NCI-H2196 treated with DMSO at 0.1 percent for 48 hours (cell line): ENCODE measurements around the gene EFCAB12.
"Not testable (repeated sequence)": the region's sequence is repeated elsewhere in the genome, so short reads cannot be mapped to it uniquely, and the experiment has no call there.

Source experiments
- DNase-seq: peaks from one replicate; lab custom pipeline; 2025; ENCODE audit not compliant: unreplicated experiment; lab: John Stamatoyannopoulos, UW

Gene EFCAB12

DNA sequence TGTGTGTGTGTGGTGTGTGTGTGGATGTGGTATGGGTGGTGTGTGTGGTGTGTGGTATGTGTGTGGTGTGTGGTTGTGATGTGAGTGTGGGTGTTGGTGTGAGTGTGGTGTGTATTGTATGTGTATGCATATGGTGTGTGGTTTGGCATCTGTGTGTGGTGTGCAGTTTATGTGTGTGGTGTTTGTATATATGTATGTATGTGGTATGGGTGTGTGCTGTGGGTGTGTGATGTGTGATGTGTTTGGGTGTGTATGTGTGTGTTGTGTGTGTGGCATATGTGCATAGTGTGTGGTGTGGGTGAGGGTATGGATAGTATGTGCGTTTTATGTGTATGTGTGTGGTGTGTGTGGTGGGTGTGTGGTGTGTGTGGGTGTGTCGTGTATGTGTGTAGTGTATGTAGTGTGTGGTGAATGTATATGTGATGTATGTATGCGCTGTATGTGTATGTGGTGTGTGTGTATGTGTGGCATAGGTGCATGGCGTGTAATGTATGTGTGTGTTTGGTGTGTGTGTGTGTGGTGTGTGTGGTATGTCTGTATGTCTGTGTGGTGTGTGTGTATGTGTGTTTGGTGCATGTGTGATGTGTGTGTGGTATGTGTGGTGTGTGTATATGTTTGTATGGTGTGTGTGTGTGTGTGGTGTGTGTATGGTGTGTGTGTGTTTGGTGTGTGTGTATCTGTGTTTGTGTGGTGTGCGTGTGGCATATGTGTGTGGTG is 58.0 kb downstream of the EFCAB12 start:
- no peak for DNase-seq

DNA sequence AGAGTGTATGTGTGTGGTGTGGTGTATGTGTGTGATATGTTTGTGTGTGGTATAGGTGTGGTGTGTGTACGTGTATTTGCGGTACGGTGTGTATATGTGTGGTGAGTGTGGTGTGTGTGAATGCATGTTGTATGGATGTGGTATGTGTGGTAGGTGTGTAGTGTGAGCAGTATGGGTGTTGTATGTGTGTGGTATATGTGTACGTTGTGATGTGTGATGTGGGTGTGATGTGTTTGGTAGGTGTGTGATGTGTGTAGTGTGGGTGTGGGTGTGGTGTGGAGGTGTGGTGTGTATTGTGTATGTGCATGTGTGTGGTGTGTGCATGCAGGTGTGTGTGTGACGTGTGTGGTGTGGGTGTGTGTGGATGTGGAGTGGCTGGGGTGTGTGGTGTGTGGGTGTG is 58.7 kb downstream of the EFCAB12 start:
- no peak for DNase-seq

DNA sequence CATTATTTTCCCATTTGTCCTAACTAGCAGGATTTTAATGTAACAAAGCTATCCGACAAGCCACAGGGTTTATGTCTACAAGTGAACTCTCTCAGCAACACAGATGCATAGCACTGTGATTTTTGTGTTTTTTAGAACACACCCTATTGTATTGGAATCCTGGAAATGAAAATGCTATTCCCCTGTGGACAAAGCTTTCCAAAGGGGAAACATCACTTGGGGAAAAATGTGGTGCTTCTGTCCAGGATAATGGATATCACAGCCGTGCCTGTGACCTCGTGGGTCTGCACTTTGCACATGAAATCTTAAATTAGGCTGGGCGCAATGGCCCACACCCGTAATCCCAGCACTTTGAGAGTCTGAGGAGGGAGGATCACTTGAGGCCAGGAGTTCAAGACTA is 60.6 kb downstream of the EFCAB12 start:
- no peak for DNase-seq

DNA sequence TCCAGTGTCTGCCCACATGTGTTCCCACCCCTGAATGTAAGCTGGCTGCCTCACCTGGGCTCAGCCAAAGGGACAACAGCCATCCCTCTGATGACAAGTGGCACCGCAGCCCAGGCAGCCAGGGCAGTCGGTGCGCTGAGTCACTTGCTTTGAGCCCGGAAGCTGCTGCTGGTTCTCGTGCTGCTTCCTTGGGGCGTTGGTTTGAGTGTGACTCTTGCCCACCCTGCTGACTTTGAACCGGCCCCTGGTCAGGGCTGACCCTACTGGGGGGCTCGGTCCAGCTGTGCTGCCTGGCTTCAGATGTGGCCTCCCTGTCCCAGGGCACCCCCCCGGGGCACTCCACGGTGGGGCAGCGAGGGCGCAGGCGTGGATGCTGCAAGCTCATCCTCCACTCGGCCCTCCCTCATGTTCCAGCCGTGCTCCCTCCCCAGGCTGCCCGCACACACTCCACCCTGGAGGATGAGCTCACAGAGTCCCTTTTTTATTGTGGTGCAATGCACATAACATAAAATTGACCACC is 62.1 kb downstream of the EFCAB12 start:
- DNase-seq, result no peak

DNA sequence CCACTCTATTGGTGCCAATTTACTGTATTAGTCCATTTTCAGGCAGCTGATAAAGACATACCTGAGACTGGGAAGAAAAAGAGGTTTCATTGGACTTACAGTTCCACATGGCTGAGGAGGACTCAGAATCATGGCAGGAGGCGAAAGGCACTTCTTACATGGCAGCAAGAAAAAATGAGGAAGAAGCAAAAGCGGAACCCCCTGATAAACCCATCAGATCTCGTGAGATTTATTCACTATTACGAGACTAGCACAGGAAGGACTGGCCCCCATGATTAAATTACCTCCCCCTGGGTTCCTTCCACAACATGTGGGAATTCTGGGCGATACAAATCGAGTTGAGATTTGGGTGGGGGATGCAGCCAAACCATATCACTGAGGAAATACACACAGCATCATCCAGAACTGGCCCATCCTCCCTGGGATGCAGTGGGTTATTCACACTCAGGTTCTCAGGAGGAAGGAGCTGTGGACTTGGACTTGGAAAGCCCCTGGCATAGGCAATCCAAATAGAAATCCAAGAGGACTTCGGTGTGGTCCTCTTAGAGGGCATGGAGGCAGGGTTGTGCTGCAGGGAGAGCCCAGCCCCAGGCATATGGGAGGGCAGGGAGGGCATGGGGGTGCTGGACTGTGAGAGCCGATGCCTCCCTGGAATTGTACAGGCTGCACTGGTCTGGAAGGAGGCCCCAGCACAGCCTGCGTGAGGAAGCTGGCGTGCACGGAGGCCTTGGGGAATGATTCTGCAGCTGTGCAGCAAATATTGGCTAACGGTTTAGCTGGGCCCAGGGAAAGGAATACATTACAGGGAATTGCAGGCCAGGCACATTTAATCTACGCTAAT is 62.9 kb downstream of the EFCAB12 start:
- DNase-seq, result no peak

DNA sequence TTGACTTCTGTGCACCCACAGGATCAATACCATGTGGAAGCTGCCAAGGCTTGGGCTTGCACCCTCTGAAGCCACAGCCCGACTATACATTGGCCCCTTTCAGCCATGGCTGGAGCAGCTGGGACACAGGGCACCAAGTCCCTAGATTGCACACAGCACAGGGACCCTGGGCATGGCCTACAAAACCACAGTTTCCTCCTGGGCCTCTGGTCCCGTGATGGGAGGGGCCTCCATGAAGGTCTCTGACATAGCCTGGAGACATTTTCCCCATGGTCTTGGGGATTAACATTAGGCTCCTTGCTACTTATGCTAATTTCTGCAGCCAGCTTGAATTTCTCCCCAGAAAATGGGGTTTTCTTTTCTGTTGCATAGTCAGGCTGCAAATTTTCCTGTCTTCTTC is 63.6 kb downstream of the EFCAB12 start:
- DNase-seq, result not testable (repeated sequence)

DNA sequence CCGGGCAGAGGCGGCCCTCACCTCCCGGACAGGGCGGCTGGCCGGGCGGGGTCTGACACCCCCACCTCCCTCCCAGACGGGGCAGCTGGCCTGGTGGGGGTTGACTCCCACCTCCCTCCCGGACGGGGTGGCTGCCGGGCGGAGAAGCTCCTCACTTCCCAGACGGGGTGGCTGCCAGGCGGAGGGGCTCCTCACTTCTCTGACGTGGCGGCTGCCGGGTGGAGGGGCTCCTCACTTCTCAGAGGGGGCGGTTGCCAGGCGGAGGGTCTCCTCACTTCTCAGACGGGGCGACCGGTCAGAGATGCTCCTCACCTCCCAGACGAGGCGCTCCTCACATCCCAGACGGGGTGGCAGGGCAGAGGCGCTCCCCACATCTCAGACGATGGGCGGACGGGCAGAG is 65.1 kb downstream of the EFCAB12 start:
- not testable (repeated sequence) for DNase-seq

DNA sequence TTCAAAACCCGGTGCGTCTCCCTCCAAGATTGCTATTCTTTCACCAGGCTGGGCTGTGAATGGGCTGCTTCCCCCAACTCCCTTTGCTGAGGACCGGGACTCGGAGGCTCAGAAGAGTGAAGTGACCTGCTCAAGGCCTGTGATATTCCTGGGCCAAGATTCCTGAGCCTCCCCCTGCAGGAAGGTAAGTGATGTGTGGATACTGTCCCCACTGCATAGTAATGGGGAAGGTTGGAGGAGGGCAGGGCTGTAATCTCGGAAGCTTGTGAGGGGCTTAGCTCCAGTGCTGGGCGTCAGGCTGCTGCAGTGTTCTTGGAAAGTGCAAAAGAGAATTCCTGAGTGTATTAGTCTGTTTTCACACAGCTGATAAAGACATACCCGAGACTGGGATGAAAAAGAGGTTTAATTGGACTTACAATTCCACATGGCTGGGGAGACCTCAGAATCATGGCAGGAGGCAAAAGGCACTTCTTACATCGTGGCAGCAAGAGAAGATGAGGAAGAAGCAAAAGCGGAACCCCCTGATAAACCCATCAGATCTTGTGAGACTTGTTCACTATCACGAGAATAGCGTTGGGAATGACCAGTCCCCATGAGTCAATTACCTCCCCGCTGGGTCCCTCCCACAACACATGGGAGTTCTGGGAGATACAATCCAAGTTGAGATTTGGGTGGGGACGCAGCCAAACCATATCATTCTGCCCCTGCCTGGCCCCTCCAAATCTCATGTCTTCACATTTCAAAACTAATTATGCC is 67.6 kb downstream of the EFCAB12 start:
- no peak for DNase-seq

DNA sequence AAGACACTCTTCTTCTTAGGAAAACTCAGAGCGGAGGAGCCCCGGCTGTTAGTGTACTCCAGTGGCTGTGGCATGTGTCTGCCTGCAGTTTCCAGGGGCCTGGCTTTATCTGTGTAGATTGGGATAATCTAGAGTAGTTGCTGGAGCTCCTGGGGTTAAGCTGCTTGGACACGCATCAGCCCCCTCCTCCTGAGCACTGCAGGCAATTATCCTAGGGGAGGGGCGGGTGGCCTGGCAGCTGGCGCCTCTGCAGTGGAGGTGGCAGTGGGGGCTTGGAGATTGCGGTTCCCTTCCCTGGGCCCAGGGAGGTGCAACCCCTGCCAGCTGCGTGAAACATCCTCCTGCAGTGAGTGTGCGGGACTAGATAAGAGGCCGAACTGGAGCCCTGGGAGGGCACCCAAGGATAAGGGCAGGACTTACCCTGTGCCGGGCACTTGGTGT is 68.2 kb downstream of the EFCAB12 start:
- DNase-seq, result no peak

DNA sequence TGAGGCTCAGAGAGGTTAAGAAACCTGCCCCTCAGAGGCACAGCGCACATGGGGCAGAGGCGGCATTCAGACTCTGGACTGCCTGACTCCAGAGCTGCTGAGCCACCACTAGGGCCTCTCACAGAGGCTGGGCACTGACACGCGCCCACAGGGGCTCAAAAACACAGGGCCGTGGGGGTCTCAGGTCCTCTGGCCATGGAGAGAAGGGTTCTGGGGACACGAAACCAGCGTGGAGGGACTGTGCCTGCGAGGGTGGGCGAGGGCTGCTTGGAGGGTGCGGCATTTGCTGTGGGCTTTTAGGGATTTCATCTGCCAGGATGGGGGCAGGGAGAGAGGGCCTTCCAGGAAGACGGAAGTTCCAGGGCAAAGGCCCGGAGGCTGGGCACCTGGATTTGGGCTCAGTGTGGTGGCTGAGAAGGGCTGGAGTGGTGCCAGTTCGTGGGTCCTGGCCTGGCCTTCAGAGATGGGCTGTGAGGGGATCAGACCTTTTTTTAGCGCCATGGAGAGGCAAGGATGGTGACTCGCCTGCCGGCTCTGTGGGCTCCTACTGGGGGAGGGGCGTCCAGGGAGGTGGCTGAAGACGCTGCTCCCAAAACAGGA is 69.6 kb downstream of the EFCAB12 start:
- DNase-seq, result no peak

DNA sequence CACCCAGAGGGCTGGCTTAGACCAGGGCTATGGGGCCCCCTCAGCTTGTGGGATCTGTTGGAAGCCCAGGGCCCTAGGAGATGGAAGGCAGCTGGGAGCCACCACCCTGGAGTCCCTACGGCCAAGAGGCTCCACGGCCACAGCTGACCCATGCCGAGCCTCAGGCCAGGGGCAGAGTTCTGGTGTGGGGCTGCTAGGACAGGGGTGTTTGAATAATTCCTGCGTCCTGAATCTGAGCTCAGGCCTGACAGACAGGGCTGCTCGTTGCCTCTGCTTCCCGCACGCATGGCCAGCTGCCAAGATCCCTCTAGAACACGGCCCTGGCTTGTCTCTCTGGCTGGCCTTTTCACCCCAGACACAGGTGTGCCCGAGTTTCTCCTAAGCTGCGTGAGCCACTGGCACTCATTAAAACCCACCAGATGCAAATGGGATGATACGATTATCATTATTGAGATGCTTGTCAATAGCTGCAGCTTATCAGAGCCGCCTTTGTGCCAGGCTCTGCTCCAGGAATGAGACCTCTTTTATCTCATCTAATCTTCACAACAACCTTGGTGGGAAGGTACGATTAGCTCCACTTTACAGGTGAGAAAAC is 70.2 kb downstream of the EFCAB12 start:
- no peak for DNase-seq

DNA sequence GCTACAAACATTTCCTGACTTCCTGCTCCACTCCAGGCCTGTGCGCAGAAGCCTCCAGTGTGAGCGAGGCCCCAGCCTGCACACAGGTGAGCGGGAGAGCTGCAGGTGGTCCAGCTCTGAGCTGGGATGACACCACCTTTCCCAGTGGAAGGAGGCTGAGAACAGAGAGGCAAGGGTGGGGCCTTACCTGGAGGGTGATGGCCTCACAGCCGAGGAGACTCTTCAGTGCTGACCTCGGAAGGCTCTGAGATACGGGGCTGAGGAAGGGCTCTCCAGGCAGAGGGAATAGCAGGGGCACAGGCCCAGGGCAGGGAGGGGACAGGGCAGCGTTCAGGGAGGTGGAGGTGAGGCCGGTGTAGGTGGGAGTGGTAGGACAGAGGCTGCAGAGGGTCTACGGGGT is 70.8 kb downstream of the EFCAB12 start:
- DNase-seq, result no peak

DNA sequence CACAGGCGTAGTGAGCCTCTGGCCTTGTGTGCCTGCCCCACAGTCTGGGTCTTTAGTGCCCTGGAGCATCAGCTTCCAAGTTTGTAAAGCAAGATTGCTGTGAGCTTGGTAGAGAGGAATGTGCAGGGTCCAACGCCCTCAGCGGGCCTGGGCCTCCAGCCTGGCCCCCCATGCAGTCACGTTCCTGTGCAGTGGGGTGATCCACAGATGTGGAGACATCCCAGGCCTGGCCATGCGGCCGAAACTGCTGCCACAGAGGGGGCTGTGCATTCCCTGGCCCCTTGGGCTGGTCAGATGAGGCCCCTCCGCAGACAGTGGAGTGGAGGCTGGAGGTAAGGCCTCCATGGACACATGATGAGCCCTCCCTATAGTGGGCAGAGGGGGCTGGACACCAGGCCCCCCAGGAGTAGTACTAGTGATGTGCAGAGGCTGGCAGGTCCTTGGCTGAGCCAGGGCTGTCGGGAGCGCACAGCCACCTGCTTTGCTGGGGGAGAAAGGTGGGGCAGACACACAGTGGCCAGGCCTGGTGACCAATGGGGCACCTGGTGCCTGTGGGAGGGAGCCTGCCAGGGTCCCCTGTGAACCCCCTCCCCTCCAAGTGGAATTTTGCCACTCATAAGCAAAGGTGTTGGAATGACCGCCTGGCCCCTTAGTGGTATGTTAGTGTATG is 71.5 kb downstream of the EFCAB12 start:
- no peak for DNase-seq

DNA sequence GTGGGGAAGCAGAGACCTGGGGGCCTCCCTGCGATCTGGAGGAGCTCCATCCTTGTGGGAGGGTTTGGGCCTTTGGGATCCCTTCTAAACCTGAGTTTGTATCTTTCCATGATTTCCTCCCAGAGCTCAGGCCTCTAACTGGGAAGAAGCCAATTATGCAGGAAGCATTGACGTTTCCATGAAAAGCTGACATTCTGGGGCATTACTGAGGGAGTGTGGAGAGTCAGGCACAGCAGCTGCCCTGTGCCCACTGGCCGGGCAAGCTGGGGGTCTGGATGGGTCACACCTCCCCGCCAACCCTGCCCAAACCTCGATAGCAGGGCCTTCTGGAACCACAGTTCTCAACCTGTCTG is 74.9 kb downstream of the EFCAB12 start:
- no peak for DNase-seq

DNA sequence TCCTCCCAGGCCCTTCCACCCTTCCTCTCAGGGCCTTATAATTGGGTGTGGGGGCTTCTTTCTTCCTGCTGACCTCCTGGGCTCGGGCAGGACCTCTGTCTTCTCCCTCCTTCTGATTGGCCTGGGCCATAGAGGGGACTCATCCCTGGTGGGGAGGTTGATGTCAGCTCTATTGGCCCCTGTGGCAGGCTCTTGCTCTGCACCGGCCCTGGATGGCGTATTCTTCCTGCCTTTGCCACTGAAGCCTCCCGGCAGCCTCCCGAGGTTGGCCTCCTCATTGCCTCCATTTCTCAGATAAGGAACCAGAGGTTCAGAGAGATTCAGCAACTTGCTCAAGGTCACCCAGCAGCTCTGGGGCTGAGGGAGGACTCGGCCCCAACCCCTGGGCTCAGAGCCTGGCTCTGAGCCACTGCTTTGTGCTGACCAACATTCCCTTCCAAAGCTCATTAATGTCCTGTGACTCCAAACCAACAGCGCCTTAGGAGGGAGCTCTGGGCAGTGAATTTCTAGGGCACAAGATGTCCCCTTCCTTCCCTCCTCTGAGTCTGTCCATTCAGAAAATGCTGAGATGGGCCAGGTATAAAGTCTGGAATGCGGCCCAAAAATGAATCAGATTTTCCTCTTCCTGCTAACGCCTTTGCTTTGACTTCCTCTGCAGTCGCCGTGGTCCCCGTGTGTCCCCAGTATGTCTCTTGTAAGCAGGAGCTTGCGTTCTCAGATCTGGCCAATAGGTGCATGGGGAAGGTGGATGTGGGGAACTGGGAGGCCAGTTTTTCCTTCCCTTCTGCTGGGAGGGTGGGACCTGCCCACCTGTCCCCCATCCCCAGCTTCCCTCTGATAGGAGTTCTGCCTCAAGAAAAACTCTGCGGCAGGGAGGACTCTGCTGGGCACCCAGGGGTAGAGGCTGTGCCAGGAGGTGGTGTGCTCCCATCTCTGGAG is 75.5 kb downstream of the EFCAB12 start:
- DNase-seq, result no peak

DNA sequence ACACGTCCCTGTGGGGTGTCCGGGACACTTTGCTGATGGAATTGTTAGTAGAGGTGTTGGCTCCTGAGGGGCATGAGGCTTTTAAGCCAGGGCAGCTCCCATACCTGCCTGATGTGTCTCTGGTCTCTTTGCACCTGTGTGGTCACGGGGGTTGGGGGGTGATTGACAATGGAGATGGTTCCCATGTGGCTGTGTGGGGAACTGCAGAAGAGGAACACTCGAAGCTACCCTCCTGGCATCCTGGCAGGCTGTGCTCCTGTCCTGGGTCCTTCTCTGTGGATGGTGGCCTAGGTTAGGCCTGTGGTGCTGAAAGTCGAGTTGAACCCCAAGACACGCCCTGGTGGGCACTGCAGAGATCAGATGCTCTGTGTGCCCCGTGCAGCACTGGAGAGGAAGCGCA is 76.4 kb downstream of the EFCAB12 start:
- no peak for DNase-seq
